Lower lobe of right lung (tissue), 2 donors: ENCODE data around the gene CUX1. TPM values are rescaled to one million over a fixed set of nuclear protein-coding genes. Genes with fewer than 3 reads are reported as not detected.

ENCODE experiments used
- ATAC-seq, 2 donors: fragments of 200-7000 bp; cut with Tn5 transposase; one replicate each; pipeline ENCODE4 v1.9.1; 2020 to 2022; ENCODE audit warnings: mild to moderate bottlenecking in 2 of 2, moderate library complexity in 2 of 2
- DNase-seq: peaks from one replicate; pipeline ENCODE4 v3.0.0-alpha.2; 2020
- H3K27ac ChIP-seq: fragments of 200-600 bp; one replicate; pipeline ENCODE4 v1.8.0; 2022
- H3K27me3 ChIP-seq: fragments of 200-600 bp; one replicate; pipeline ENCODE4 v1.8.0; 2022; ENCODE audit warnings: low read depth
- H3K36me3 ChIP-seq: fragments of 200-600 bp; one replicate; pipeline ENCODE4 v1.8.0; 2022; ENCODE audit warnings: mild to moderate bottlenecking
- H3K4me1 ChIP-seq: fragments of 200-600 bp; one replicate; pipeline ENCODE4 v1.8.0; 2022
- H3K4me3 ChIP-seq: fragments of 200-600 bp; one replicate; pipeline ENCODE4 v1.8.0; 2022; ENCODE audit warnings: mild to moderate bottlenecking
- H3K9me3 ChIP-seq: fragments of 200-600 bp; one replicate; pipeline ENCODE4 v1.8.0; 2022
- CTCF ChIP-seq: fragments of 200-600 bp; IDR thresholded peaks from one replicate; pipeline ENCODE4 v1.8.0; 2022; ENCODE audit warnings: antibody characterized with exemption, mild to moderate bottlenecking
- intact Hi-C: fragments of 100-400 bp; cut with DNase I; formaldehyde crosslinking; loops from one replicate; pipeline ENCODE4 v1.11.0; 2022
- total RNA-seq: library from RNA; stranded (reverse); fragmentation: NEBNext Ultra II Directional; extraction: Animal tissue kit (Norgen Biotek cat#: 25700); gene quantifications from one replicate; pipeline ENCODE4 v1.2.1, GENCODE V29; 2021
- donor health status: DM: no; HTN: yes; CAD: no; lungs with severe emphysema.

The CUX1 gene
- total RNA-seq, 1 donor from 2014 or later: 118 TPM

DNA sequence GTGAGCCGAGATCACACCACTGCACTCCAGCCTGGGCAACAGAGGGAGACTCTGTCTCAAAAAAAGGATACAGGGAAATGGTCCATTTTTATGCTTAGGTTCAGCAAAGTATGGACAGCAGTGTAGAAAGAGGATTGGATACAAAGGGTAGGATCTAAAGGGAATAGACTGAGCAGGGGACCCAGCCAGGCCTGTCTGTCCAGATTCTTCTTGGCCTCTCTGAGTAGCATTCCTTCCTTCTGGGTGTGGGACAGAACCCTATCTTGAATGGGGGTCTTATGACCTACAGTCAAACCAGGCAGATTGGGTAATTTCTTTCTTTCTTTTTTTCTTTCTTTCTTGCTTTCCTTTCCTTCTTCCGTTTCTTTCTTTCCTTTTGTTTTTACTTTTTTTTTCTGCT lies 494.9 kb downstream of the CUX1 start:
- no peak overlapping the region for H3K27ac ChIP-seq

GRCh38 chr7:102313997-102314780 lies 496.8 kb downstream of the CUX1 start:
- no peak overlapping the region for H3K27ac ChIP-seq
- no peaks in the 10 kb centered on the region for H3K9me3 ChIP-seq
- peaks cover 5% of the 10 kb centered on the region for H3K36me3 ChIP-seq
- no peak overlapping the region for H3K4me3 ChIP-seq
- no peaks in the 10 kb centered on the region for H3K27me3 ChIP-seq
- intact Hi-C loops: no loop called here
- no peaks in the 10 kb centered on the region for H3K4me1 ChIP-seq
- TF ChIP-seq CTCF: no peak
- ATAC-seq: no peak
- peak; percentile 32 for DNase-seq

More for the DNA sequence above, 494.9 kb downstream of the CUX1 start:
- Histone ChIP-seq H3K4me3 (no peak overlapping the region), H3K36me3 (peaks cover 11% of the 10 kb centered on the region), H3K9me3 (no peaks in the 10 kb centered on the region), H3K27me3 (no peaks in the 10 kb centered on the region), H3K4me1 (peaks cover 4% of the 10 kb centered on the region)
- no peak for DNase-seq
- TF ChIP-seq CTCF: no peak
- ATAC-seq: no peak
- intact Hi-C loops: no loop called here

DNA sequence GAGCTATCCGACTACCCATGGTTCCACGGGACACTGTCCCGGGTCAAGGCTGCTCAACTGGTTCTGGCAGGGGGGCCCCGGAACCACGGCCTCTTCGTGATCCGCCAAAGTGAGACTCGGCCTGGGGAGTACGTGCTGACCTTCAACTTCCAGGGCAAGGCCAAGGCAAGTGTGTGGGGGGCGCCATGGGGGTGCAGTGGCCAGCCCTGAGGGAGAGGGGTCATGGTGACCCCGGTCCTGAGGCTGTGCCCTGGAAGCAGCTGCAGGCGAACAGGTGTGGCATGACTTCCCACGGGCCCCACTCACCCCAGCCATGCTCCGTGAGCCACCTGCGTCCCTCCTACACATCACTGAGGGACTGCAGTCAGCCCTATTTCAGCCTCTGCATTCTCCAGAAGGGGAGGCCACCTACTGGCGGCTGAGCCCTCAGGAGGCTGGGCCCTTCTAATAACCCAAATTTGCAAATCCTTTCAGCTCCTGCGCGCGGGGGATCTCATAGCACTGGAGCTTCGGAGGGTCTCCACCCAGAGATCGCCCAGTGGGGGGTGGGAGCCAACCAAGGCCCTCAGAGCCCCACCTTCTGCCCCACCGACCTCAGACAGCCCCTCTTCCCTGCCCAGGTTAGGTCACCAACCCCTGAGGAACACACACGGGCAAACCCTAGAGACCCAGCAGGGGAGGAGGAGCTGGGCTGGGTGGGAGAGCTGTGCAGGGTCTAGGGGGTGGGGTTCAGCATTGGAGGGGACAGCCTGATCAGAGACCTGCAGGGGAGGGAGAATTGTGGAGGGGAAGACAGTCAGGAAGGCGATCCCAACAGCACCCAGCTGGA lies 500.0 kb downstream of the CUX1 start:
- TF ChIP-seq CTCF: no peak
- ATAC-seq (no peak), DNase-seq (no peak)
- Histone ChIP-seq H3K4me3 (no peak overlapping the region), H3K9me3 (no peaks in the 10 kb centered on the region), H3K27me3 (no peaks in the 10 kb centered on the region), H3K27ac (no peak overlapping the region), H3K4me1 (no peaks in the 10 kb centered on the region), H3K36me3 (peaks cover 5% of the 10 kb centered on the region)
- intact Hi-C loops: no loop called here

GRCh38 chr7:102318482-102318971 lies 501.1 kb downstream of the CUX1 start:
- intact Hi-C loops: no loop called here
- Histone ChIP-seq H3K4me3 (no peak overlapping the region), H3K9me3 (no peaks in the 10 kb centered on the region), H3K27ac (peak overlapping the region; percentile 31), H3K4me1 (no peaks in the 10 kb centered on the region), H3K27me3 (no peaks in the 10 kb centered on the region), H3K36me3 (peaks cover 5% of the 10 kb centered on the region)
- DNase-seq: no peak
- ATAC-seq: no peak
- no peak for TF ChIP-seq CTCF

- Histone ChIP-seq H3K27me3 (no peaks in the 10 kb centered on the region), H3K4me3 (no peak overlapping the region), H3K27ac (no peak overlapping the region), H3K9me3 (no peaks in the 10 kb centered on the region), H3K36me3 (no peaks in the 10 kb centered on the region), H3K4me1 (no peaks in the 10 kb centered on the region)
- no peak for TF ChIP-seq CTCF
- intact Hi-C loops: no loop called here
- ATAC-seq (no peak), DNase-seq (no peak)
Measured at GRCh38 chr7:102319671-102320070, 502.2 kb downstream of the CUX1 start.
